ENCODE measurements around the gene HNRNPL.
"Not testable (repeated sequence)": the region's sequence is repeated elsewhere in the genome, so short reads cannot be mapped to it uniquely, and the experiment has no call there.

HNRNPL gene

GRCh38 chr19:38836159-38836982 lies 13.4 kb downstream of the HNRNPL start:
- no peak for DNase-seq
- in situ Hi-C loops (cut with HindIII; ENCODE audit: low pct_ligation_motif_present, low pct_unique_long_range_greater_than_20kb, low sequenced_read_pairs) = no loop called here

GRCh38 chr19:38834590-38834989 lies 15.2 kb downstream of the HNRNPL start:
- in situ Hi-C loops (cut with HindIII; ENCODE audit: low pct_ligation_motif_present, low pct_unique_long_range_greater_than_20kb, low sequenced_read_pairs) = no loop called here
- no peak for DNase-seq

- no peak for DNase-seq
- in situ Hi-C loops (cut with HindIII; ENCODE audit: low pct_ligation_motif_present, low pct_unique_long_range_greater_than_20kb, low sequenced_read_pairs) = no loop called here
These were observed 15.7 kb downstream of the HNRNPL start for GRCh38 chr19:38834104-38834490.

GRCh38 chr19:38833092-38833425 lies 16.7 kb downstream of the HNRNPL start:
- no peak for DNase-seq
- in situ Hi-C loops (cut with HindIII; ENCODE audit: low pct_ligation_motif_present, low pct_unique_long_range_greater_than_20kb, low sequenced_read_pairs) = no loop called here

GRCh38 chr19:38831142-38831605 lies 18.6 kb downstream of the HNRNPL start:
- in situ Hi-C loops (cut with HindIII; ENCODE audit: low pct_ligation_motif_present, low pct_unique_long_range_greater_than_20kb, low sequenced_read_pairs) = no loop called here
- peak; percentile 96 for DNase-seq

- no peak for DNase-seq
- in situ Hi-C loops (cut with HindIII; ENCODE audit: low pct_ligation_motif_present, low pct_unique_long_range_greater_than_20kb, low sequenced_read_pairs) = no loop called here
These were observed 19.6 kb downstream of the HNRNPL start for GRCh38 chr19:38830039-38830733.

GRCh38 chr19:38829203-38829602 lies 20.6 kb downstream of the HNRNPL start:
- DNase-seq; in situ Hi-C loops (cut with HindIII; ENCODE audit: low pct_ligation_motif_present, low pct_unique_long_range_greater_than_20kb, low sequenced_read_pairs): not testable (repeated sequence)

- DNase-seq = no peak
- in situ Hi-C loops (cut with HindIII; ENCODE audit: low pct_ligation_motif_present, low pct_unique_long_range_greater_than_20kb, low sequenced_read_pairs) = no loop called here
These were observed 22.8 kb downstream of the HNRNPL start for GRCh38 chr19:38826856-38827551.

GRCh38 chr19:38825936-38826335 lies 23.9 kb downstream of the HNRNPL start:
- DNase-seq; in situ Hi-C loops (cut with HindIII; ENCODE audit: low pct_ligation_motif_present, low pct_unique_long_range_greater_than_20kb, low sequenced_read_pairs): not testable (repeated sequence)

GRCh38 chr19:38821230-38821825 lies 28.5 kb downstream of the HNRNPL start:
- in situ Hi-C loops (cut with HindIII; ENCODE audit: low pct_ligation_motif_present, low pct_unique_long_range_greater_than_20kb, low sequenced_read_pairs); DNase-seq: not testable (repeated sequence)

GRCh38 chr19:38819231-38819920 lies 30.4 kb downstream of the HNRNPL start:
- DNase-seq = no peak
- in situ Hi-C loops (cut with HindIII; ENCODE audit: low pct_ligation_motif_present, low pct_unique_long_range_greater_than_20kb, low sequenced_read_pairs) = no loop called here

GRCh38 chr19:38817081-38817480 lies 32.7 kb downstream of the HNRNPL start:
- in situ Hi-C loops (cut with HindIII; ENCODE audit: low pct_ligation_motif_present, low pct_unique_long_range_greater_than_20kb, low sequenced_read_pairs) = no loop called here
- DNase-seq = no peak

- DNase-seq = no peak
- in situ Hi-C loops (cut with HindIII; ENCODE audit: low pct_ligation_motif_present, low pct_unique_long_range_greater_than_20kb, low sequenced_read_pairs) = no loop called here
These were observed 33.5 kb downstream of the HNRNPL start for GRCh38 chr19:38816131-38816750.

GRCh38 chr19:38815059-38816001 lies 34.5 kb downstream of the HNRNPL start:
- DNase-seq = no peak
- in situ Hi-C loops (cut with HindIII; ENCODE audit: low pct_ligation_motif_present, low pct_unique_long_range_greater_than_20kb, low sequenced_read_pairs) = no loop called here

- in situ Hi-C loops (cut with HindIII; ENCODE audit: low pct_ligation_motif_present, low pct_unique_long_range_greater_than_20kb, low sequenced_read_pairs); DNase-seq: not testable (repeated sequence)
These were observed 35.9 kb downstream of the HNRNPL start for GRCh38 chr19:38813932-38814331.

- in situ Hi-C loops (cut with HindIII; ENCODE audit: low pct_ligation_motif_present, low pct_unique_long_range_greater_than_20kb, low sequenced_read_pairs) = no loop called here
- no peak for DNase-seq
These were observed 36.5 kb downstream of the HNRNPL start for GRCh38 chr19:38813323-38813722.

GRCh38 chr19:38812841-38813320 lies 36.9 kb downstream of the HNRNPL start, which contains the start of gene LGALS4:
Gene LGALS4 (minus strand): TSS chr19:38812945. CDS start chr19:38812886, 59 bp downstream.
- no peak for DNase-seq
- in situ Hi-C loops (cut with HindIII; ENCODE audit: low pct_ligation_motif_present, low pct_unique_long_range_greater_than_20kb, low sequenced_read_pairs) = no loop called here

Data from ACHN (cell line).